ENCODE data around the gene RBM17. TPM values are rescaled to one million over a fixed set of nuclear protein-coding genes. Genes with fewer than 3 reads are reported as not detected.

RBM17 gene
- total RNA-seq, 1 donor from 2014 or later: 80.1 TPM

GRCh38 chr10:6109444-6109775, 20.6 kb downstream of the RBM17 start:
- Mint-ChIP-seq H3K27ac (ENCODE audit: unreplicated experiment) (no peak overlapping the region), H3K27me3 (ENCODE audit: unreplicated experiment) (no peaks in the 10 kb centered on the region), H3K4me1 (ENCODE audit: unreplicated experiment) (peaks cover 4% of the 10 kb centered on the region), H3K9me3 (ENCODE audit: unreplicated experiment) (no peaks in the 10 kb centered on the region), H3K4me3 (ENCODE audit: unreplicated experiment) (no peak overlapping the region), H3K36me3 (ENCODE audit: unreplicated experiment) (peaks cover 49% of the 10 kb centered on the region)
- no peak for DNase-seq (ENCODE audit: extremely low spot score, unreplicated experiment)
- TF ChIP-seq CTCF (IDR thresholded peaks at IDR 0.05): no peak

GRCh38 chr10:6110136-6110535, 21.3 kb downstream of the RBM17 start:
- Mint-ChIP-seq H3K4me1 (ENCODE audit: unreplicated experiment) (peaks cover 4% of the 10 kb centered on the region), H3K27ac (ENCODE audit: unreplicated experiment) (no peak overlapping the region), H3K9me3 (ENCODE audit: unreplicated experiment) (no peaks in the 10 kb centered on the region), H3K36me3 (ENCODE audit: unreplicated experiment) (peaks cover 54% of the 10 kb centered on the region), H3K27me3 (ENCODE audit: unreplicated experiment) (no peaks in the 10 kb centered on the region), H3K4me3 (ENCODE audit: unreplicated experiment) (no peak overlapping the region)
- no peak for DNase-seq (ENCODE audit: extremely low spot score, unreplicated experiment)
- no peak for TF ChIP-seq CTCF (IDR thresholded peaks at IDR 0.05)

- DNase-seq (ENCODE audit: extremely low spot score, unreplicated experiment): no peak
- Mint-ChIP-seq H3K27me3 (ENCODE audit: unreplicated experiment) (no peaks in the 10 kb centered on the region), H3K36me3 (ENCODE audit: unreplicated experiment) (peaks cover 58% of the 10 kb centered on the region), H3K4me1 (ENCODE audit: unreplicated experiment) (peaks cover 4% of the 10 kb centered on the region), H3K9me3 (ENCODE audit: unreplicated experiment) (no peaks in the 10 kb centered on the region), H3K27ac (ENCODE audit: unreplicated experiment) (no peak overlapping the region), H3K4me3 (ENCODE audit: unreplicated experiment) (no peak overlapping the region)
- TF ChIP-seq CTCF (IDR thresholded peaks at IDR 0.05): no peak
Observed at GRCh38 chr10:6112893-6113292, 24.1 kb downstream of the RBM17 start.

GRCh38 chr10:6114299-6114698, 25.5 kb downstream of the RBM17 start:
- Mint-ChIP-seq H3K27me3 (ENCODE audit: unreplicated experiment) (no peaks in the 10 kb centered on the region), H3K4me1 (ENCODE audit: unreplicated experiment) (no peaks in the 10 kb centered on the region), H3K36me3 (ENCODE audit: unreplicated experiment) (peaks cover 55% of the 10 kb centered on the region), H3K9me3 (ENCODE audit: unreplicated experiment) (no peaks in the 10 kb centered on the region), H3K27ac (ENCODE audit: unreplicated experiment) (no peak overlapping the region), H3K4me3 (ENCODE audit: unreplicated experiment) (no peak overlapping the region)
- no peak for TF ChIP-seq CTCF (IDR thresholded peaks at IDR 0.05)
- DNase-seq (ENCODE audit: extremely low spot score, unreplicated experiment): no peak

GRCh38 chr10:6114805-6115341, 26.0 kb downstream of the RBM17 start:
- Mint-ChIP-seq H3K27ac (ENCODE audit: unreplicated experiment) (no peak overlapping the region), H3K4me1 (ENCODE audit: unreplicated experiment) (no peaks in the 10 kb centered on the region)

More at GRCh38 chr10:6114805-6115341, 26.0 kb downstream of the RBM17 start:
- Mint-ChIP-seq H3K36me3 (ENCODE audit: unreplicated experiment) (peaks cover 50% of the 10 kb centered on the region), H3K27me3 (ENCODE audit: unreplicated experiment) (no peaks in the 10 kb centered on the region), H3K4me3 (ENCODE audit: unreplicated experiment) (no peak overlapping the region), H3K9me3 (ENCODE audit: unreplicated experiment) (no peaks in the 10 kb centered on the region)
- no peak for DNase-seq (ENCODE audit: extremely low spot score, unreplicated experiment)
- no peak for TF ChIP-seq CTCF (IDR thresholded peaks at IDR 0.05)
